ENCODE data around the gene YIPF2.

Gene YIPF2

DNA sequence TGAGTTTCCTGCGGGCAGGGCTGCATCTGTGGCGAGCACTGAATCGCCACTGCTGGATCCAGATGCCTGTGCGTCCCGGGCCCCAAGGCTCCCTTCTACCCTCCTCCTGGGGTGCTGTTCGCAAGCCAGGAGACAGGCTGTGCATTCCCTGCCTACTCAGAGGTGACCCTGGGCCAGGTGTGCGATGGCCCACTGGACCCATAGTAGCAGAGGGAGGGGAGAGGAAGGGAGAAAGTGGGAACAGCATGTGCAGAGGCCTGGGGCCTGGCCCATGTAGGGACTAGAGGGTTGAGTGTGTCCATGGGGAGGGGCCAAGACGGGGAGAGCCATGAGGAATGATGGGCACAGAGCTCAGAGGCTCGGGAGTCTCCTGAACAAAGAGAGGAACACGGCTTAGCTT, 29.8 kb downstream of the YIPF2 start:
- Histone ChIP-seq H3K27ac (ENCODE audit: low read depth, low read length, poor library complexity, severe bottlenecking) (no peak overlapping the region), H3K9me2 (ENCODE audit: low read depth, low read length) (no peaks in the 10 kb centered on the region), H3K36me3 (ENCODE audit: insufficient read depth, low read length) (peaks cover 6% of the 10 kb centered on the region; the same call in 1 of the 2 replicates), H3F3A (ENCODE audit: insufficient read depth, low read length) (no peaks in the 10 kb centered on the region), H3K27me3 (ENCODE audit: insufficient read depth, low read length) (no peaks in the 10 kb centered on the region), H4K20me1 (ENCODE audit: insufficient read depth, low read length) (no peaks in the 10 kb centered on the region), H3K4me1 (ENCODE audit: insufficient read depth, low read length, severe bottlenecking) (peaks cover 38% of the 10 kb centered on the region), H3K4me2 (ENCODE audit: low read length) (no peak overlapping the region), H3K9me3 (ENCODE audit: low read length) (no peaks in the 10 kb centered on the region), H2AFZ (ENCODE audit: low read length) (no peak overlapping the region), H3K9ac (ENCODE audit: low read length) (no peak overlapping the region), H3K79me2 (ENCODE audit: insufficient read depth, low read length) (peaks cover 17% of the 10 kb centered on the region; the same call in 1 of the 2 replicates), H3K4me3 (ENCODE audit: low read depth, low read length, poor library complexity, severe bottlenecking) (no peak overlapping the region)
- TF ChIP-seq EZH2 (IDR thresholded peaks at IDR 0.05; ENCODE audit: borderline replicate concordance, low read length), result no peak
- TF ChIP-seq, protein P1, sequence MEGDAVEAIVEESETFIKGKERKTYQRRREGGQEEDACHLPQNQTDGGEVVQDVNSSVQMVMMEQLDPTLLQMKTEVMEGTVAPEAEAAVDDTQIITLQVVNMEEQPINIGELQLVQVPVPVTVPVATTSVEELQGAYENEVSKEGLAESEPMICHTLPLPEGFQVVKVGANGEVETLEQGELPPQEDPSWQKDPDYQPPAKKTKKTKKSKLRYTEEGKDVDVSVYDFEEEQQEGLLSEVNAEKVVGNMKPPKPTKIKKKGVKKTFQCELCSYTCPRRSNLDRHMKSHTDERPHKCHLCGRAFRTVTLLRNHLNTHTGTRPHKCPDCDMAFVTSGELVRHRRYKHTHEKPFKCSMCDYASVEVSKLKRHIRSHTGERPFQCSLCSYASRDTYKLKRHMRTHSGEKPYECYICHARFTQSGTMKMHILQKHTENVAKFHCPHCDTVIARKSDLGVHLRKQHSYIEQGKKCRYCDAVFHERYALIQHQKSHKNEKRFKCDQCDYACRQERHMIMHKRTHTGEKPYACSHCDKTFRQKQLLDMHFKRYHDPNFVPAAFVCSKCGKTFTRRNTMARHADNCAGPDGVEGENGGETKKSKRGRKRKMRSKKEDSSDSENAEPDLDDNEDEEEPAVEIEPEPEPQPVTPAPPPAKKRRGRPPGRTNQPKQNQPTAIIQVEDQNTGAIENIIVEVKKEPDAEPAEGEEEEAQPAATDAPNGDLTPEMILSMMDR (IDR thresholded peaks at IDR 0.05; ENCODE audit: low read length), result no peak

DNA sequence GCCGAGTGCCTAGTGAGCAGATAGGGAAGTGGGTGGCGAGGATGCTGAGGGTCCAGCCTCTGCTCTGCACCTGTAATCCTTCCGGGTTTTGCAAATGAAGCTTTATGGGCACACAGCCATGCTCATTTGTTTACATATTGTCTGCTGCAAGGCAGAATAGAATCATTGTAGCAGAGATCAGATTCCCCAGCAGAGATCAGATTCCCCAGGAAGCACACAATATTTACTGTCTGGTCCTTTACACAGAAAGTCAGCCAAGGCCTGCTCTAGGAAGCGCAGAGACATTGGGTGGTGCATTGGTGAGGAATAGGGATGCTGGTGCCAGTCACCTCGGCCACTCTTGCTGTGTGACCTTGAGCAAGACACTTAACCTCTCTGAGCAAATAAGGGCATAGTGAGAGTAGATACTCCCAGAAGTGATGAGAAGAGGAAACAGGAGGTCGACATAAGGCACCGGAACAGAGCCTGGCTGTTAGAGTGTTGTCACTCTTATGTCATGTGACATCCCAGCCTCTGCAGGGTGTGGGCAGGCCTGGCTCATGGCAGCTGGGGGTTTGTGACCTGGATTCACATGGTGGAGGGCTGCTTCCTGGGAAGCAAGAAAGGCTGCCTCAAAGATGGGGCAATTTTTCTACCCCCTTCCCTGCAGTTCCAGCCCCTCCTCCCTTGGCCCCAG, 31.4 kb downstream of the YIPF2 start:
- H3K9me2 ChIP-seq (ENCODE audit: low read depth, low read length), result no peaks in the 10 kb centered on the region
- H3K27me3 ChIP-seq (ENCODE audit: insufficient read depth, low read length), result no peaks in the 10 kb centered on the region
- no peak overlapping the region for H2AFZ ChIP-seq (ENCODE audit: low read length)
- peak overlapping the region; percentile 37; the same call in 1 of the 2 replicates for H3K9ac ChIP-seq (ENCODE audit: low read length)
- peak overlapping the region; percentile 43 for H3K4me3 ChIP-seq (ENCODE audit: low read depth, low read length, poor library complexity, severe bottlenecking)
- no peaks in the 10 kb centered on the region for H4K20me1 ChIP-seq (ENCODE audit: insufficient read depth, low read length)
- no peaks in the 10 kb centered on the region for H3K9me3 ChIP-seq (ENCODE audit: low read length)
- H3K79me2 ChIP-seq (ENCODE audit: insufficient read depth, low read length), result peaks cover 22% of the 10 kb centered on the region; the same call in 1 of the 2 replicates
- peak overlapping the region; percentile 54 for H3K4me2 ChIP-seq (ENCODE audit: low read length)
- TF ChIP-seq, protein P1 (IDR thresholded peaks at IDR 0.05; ENCODE audit: low read length), result no peak
- TF ChIP-seq EZH2 (IDR thresholded peaks at IDR 0.05; ENCODE audit: borderline replicate concordance, low read length), result no peak
- no peaks in the 10 kb centered on the region for H3K36me3 ChIP-seq (ENCODE audit: insufficient read depth, low read length)
- peak overlapping the region; percentile 78 for H3K27ac ChIP-seq (ENCODE audit: low read depth, low read length, poor library complexity, severe bottlenecking)
- H3F3A ChIP-seq (ENCODE audit: insufficient read depth, low read length), result no peaks in the 10 kb centered on the region
- peaks cover 38% of the 10 kb centered on the region for H3K4me1 ChIP-seq (ENCODE audit: insufficient read depth, low read length, severe bottlenecking)

DNA sequence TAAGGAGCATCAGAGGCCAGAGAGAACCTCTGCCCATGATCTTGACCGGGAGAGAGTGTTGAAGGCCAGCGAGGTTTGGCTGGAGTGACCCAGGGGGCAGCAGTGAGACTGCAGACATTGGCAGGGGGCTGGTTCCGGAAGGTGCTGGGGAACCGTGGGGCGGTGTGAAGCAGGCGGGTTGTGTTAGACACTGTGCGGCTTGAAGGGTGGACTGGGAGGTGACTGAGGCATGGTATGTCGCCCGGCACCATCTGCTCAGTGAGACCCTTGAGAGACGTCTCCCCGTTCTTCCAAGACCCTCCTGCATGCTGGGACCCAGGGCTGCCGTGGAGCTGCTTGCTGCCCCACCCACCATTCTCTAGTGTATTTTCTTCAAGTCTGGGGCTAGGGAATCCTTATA, 32.5 kb downstream of the YIPF2 start:
- TF ChIP-seq EZH2 (IDR thresholded peaks at IDR 0.05; ENCODE audit: borderline replicate concordance, low read length), result no peak
- TF ChIP-seq, protein P1 (IDR thresholded peaks at IDR 0.05; ENCODE audit: low read length), result peak; percentile 52
- peak overlapping the region; percentile 78 for H3K27ac ChIP-seq (ENCODE audit: low read depth, low read length, poor library complexity, severe bottlenecking)
- peak overlapping the region; percentile 54 for H3K4me2 ChIP-seq (ENCODE audit: low read length)
- peak overlapping the region; percentile 37; the same call in 1 of the 2 replicates for H3K9ac ChIP-seq (ENCODE audit: low read length)
- H3K9me2 ChIP-seq (ENCODE audit: low read depth, low read length), result no peaks in the 10 kb centered on the region
- H3K4me1 ChIP-seq (ENCODE audit: insufficient read depth, low read length, severe bottlenecking), result peaks cover 38% of the 10 kb centered on the region
- no peaks in the 10 kb centered on the region for H3K36me3 ChIP-seq (ENCODE audit: insufficient read depth, low read length)
- no peaks in the 10 kb centered on the region for H3K27me3 ChIP-seq (ENCODE audit: insufficient read depth, low read length)
- H4K20me1 ChIP-seq (ENCODE audit: insufficient read depth, low read length), result no peaks in the 10 kb centered on the region
- H3F3A ChIP-seq (ENCODE audit: insufficient read depth, low read length), result no peaks in the 10 kb centered on the region
- peak overlapping the region; percentile 43 for H3K4me3 ChIP-seq (ENCODE audit: low read depth, low read length, poor library complexity, severe bottlenecking)
- peaks cover 24% of the 10 kb centered on the region; the same call in 1 of the 2 replicates for H3K79me2 ChIP-seq (ENCODE audit: insufficient read depth, low read length)
- H2AFZ ChIP-seq (ENCODE audit: low read length), result no peak overlapping the region
- no peaks in the 10 kb centered on the region for H3K9me3 ChIP-seq (ENCODE audit: low read length)
